SU-DHL-6 (cell line): ENCODE measurements around the gene MBTPS2.

Experiments
- H2AFZ ChIP-seq: fragments of 200-600 bp; sonication (generic); 2 replicates; pipeline ENCODE4 v1.6.1; 2014; ENCODE audit warnings: low read depth, mild to moderate bottlenecking, moderate library complexity, mixed read lengths, antibody characterized with exemption, low read length; ENCODE audit not compliant: severe bottlenecking
- H3F3A ChIP-seq: fragments of 200-600 bp; shearing (Covaris generic); 2 replicates; pipeline ENCODE4 v1.6.0; 2016; ENCODE audit warnings: antibody characterized with exemption, mild to moderate bottlenecking; ENCODE audit not compliant: insufficient read depth
- H3K27ac ChIP-seq: fragments of 200-600 bp; sonication (generic); 2 replicates; pipeline ENCODE4 v1.5.1; 2016; ENCODE audit warnings: low read depth, mild to moderate bottlenecking, low read length, moderate library complexity, mixed read lengths
- H3K27me3 ChIP-seq: fragments of 200-600 bp; sonication (generic), shearing (Covaris generic); 2 replicates; pipeline ENCODE4 v1.6.0; 2014; ENCODE audit warnings: mild to moderate bottlenecking, low read length
- H3K36me3 ChIP-seq: fragments of 200-600 bp; sonication (generic); 2 replicates; pipeline ENCODE4 v1.6.1; 2014; ENCODE audit warnings: mild to moderate bottlenecking, low read length, mixed read lengths
- H3K4me2 ChIP-seq: fragments of 300-600, 200-600 bp; shearing (Covaris generic), sonication (generic); 2 replicates; pipeline ENCODE4 v1.6.0; 2014; ENCODE audit warnings: low read length, low read depth, mild to moderate bottlenecking; ENCODE audit not compliant: poor library complexity, severe bottlenecking
- H3K4me3 ChIP-seq: fragments of 200-600 bp; sonication (generic); 2 replicates; pipeline ENCODE4 v1.5.1; 2014; ENCODE audit warnings: antibody characterized with exemption, low read length, mild to moderate bottlenecking, mixed read lengths; ENCODE audit not compliant: insufficient read depth, poor library complexity, severe bottlenecking
- H3K79me2 ChIP-seq: fragments of 200-600 bp; sonication (generic); 2 replicates; pipeline ENCODE4 v1.6.1; 2014; ENCODE audit warnings: mild to moderate bottlenecking, low read length, moderate library complexity; ENCODE audit not compliant: insufficient read depth
- H3K9ac ChIP-seq: fragments of 200-600 bp; sonication (generic); 2 replicates; pipeline ENCODE4 v1.7.0; 2014; ENCODE audit warnings: mild to moderate bottlenecking, low read length
- H3K9me2 ChIP-seq: fragments of 200-600 bp; sonication (generic); replicated peaks from 2 replicates; pipeline ENCODE4 v1.6.1; 2014; ENCODE audit warnings: low read length; ENCODE audit not compliant: insufficient read depth
- H3K9me3 ChIP-seq: fragments of 200-600 bp; sonication (generic); 2 replicates; pipeline ENCODE4 v1.6.1; 2014; ENCODE audit warnings: low read length, mixed read lengths; ENCODE audit not compliant: insufficient read depth
- H4K20me1 ChIP-seq: fragments of 200-600 bp; sonication (generic); 2 replicates; pipeline ENCODE4 v1.6.1; 2014; ENCODE audit warnings: low read depth, mild to moderate bottlenecking, antibody characterized with exemption, low read length, moderate library complexity, mixed read lengths
- EZH2phosphoT487 ChIP-seq: fragments of 200-600 bp; sonication (generic), shearing (Covaris generic); conservative IDR thresholded peaks from 2 replicates; pipeline ENCODE4 v1.6.1; 2018; ENCODE audit warnings: mild to moderate bottlenecking, antibody characterized with exemption, low read length, moderate library complexity, mixed read lengths
- TF ChIP-seq, protein P1 (sequence below): fragments of 200-600 bp; sonication (generic); IDR thresholded peaks from one replicate; pipeline ENCODE4 v1.5.1; 2017; ENCODE audit warnings: antibody characterized with exemption, mild to moderate bottlenecking, low read length, moderate library complexity; ENCODE audit not compliant: insufficient read depth, poor library complexity, severe bottlenecking

The MBTPS2 gene

DNA sequence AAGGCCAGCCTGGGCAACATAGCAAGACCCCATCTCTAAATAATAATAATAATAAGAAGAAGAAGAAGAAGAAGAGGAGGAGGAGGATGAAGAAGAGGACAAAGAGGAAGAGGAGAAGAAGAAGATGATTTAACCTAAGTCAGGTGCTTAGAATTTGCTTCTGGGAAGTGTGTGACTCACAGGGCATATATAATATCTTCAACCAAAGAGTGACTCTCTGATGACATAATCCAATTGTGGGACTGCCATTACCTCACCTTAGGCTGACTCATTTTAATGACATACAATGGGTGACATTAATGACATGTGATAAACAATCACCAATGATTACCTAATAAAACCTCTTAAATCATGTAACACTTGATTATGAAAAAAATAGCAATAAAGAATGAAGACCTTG, 32.7 kb upstream of the MBTPS2 start:
- Histone ChIP-seq H3K27ac (no peak overlapping the region), H3K36me3 (no peaks in the 10 kb centered on the region), H3K9me2 (no peaks in the 10 kb centered on the region), H3K4me2 (no peak overlapping the region), H3K27me3 (no peaks in the 10 kb centered on the region), H3F3A (no peaks in the 10 kb centered on the region), H3K9me3 (no peaks in the 10 kb centered on the region), H3K9ac (no peak overlapping the region), H3K79me2 (no peaks in the 10 kb centered on the region), H4K20me1 (no peaks in the 10 kb centered on the region), H2AFZ (no peak overlapping the region), H3K4me3 (no peak overlapping the region)
- TF ChIP-seq, protein P1, sequence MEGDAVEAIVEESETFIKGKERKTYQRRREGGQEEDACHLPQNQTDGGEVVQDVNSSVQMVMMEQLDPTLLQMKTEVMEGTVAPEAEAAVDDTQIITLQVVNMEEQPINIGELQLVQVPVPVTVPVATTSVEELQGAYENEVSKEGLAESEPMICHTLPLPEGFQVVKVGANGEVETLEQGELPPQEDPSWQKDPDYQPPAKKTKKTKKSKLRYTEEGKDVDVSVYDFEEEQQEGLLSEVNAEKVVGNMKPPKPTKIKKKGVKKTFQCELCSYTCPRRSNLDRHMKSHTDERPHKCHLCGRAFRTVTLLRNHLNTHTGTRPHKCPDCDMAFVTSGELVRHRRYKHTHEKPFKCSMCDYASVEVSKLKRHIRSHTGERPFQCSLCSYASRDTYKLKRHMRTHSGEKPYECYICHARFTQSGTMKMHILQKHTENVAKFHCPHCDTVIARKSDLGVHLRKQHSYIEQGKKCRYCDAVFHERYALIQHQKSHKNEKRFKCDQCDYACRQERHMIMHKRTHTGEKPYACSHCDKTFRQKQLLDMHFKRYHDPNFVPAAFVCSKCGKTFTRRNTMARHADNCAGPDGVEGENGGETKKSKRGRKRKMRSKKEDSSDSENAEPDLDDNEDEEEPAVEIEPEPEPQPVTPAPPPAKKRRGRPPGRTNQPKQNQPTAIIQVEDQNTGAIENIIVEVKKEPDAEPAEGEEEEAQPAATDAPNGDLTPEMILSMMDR = no peak
- TF ChIP-seq EZH2phosphoT487 = no peak

DNA sequence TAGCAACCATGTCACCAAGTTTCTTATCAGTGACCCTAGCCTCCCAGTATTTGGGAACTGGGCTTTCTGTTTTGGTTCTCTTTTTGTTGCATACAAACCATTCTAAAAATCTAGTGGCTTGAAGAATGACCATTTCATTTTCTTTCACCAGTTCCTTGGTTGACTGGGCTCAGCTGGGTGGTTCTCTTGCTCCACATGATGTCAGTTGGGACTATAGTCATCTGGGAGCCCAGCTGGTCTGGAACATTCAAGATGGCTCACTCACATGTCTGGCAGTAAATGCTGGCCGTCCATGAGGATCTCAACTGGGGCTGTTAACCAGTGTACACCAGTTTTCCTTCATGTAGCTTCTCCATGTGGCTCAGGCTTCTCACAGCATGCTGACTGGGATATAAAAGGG, 27.6 kb upstream of the MBTPS2 start:
- Histone ChIP-seq H3K9me2 (no peaks in the 10 kb centered on the region), H2AFZ (no peak overlapping the region), H3K36me3 (no peaks in the 10 kb centered on the region), H3K9ac (no peak overlapping the region), H3K4me3 (no peak overlapping the region), H3K4me2 (no peak overlapping the region), H3K27ac (no peak overlapping the region), H4K20me1 (no peaks in the 10 kb centered on the region), H3K27me3 (no peaks in the 10 kb centered on the region), H3F3A (no peaks in the 10 kb centered on the region), H3K9me3 (no peaks in the 10 kb centered on the region), H3K79me2 (no peaks in the 10 kb centered on the region)
- TF ChIP-seq, protein P1 = no peak
- TF ChIP-seq EZH2phosphoT487 = no peak

DNA sequence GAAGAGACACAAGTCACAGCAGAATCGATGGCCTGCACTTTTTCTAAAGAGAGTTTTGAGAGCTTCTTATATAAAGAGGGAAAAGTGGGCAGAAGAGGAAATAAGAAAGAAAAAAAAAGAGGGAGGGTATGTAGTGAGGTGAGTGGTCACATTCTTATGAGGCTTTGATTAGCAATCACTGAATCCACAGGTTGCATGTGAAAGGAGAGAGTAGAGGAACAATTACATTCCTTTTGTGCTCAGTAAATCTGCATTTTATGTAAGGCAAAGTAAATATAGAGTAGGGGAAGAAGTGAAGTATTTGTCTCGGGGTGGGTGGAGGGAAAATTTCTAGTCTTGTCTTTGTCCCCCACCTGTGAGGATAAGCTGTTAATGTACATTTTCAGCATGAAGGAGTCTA, 26.8 kb upstream of the MBTPS2 start:
- Histone ChIP-seq H4K20me1 (no peaks in the 10 kb centered on the region), H3F3A (no peaks in the 10 kb centered on the region), H3K9me2 (no peaks in the 10 kb centered on the region), H3K27ac (no peak overlapping the region), H3K79me2 (no peaks in the 10 kb centered on the region), H3K9me3 (no peaks in the 10 kb centered on the region), H3K4me3 (no peak overlapping the region), H3K36me3 (no peaks in the 10 kb centered on the region), H3K4me2 (no peak overlapping the region), H3K27me3 (no peaks in the 10 kb centered on the region), H3K9ac (no peak overlapping the region), H2AFZ (no peak overlapping the region)
- TF ChIP-seq EZH2phosphoT487 = no peak
- TF ChIP-seq, protein P1 = no peak
